Ectodermal cell (in vitro differentiated cells): ENCODE data around the gene RXRA.

Experiments
- H3K27ac ChIP-seq: 2 replicates; pipeline ENCODE4 v1.7.0; 2013; ENCODE audit warnings: mild to moderate bottlenecking, low read depth, low read length; ENCODE audit not compliant: insufficient read depth, poor library complexity, severe bottlenecking
- H3K27me3 ChIP-seq: 2 replicates; pipeline ENCODE4 v1.7.0; 2013; ENCODE audit warnings: mild to moderate bottlenecking, low read length; ENCODE audit not compliant: insufficient read depth, control insufficient read depth, poor library complexity, severe bottlenecking
- H3K36me3 ChIP-seq: one replicate; pipeline ENCODE4 v1.7.0; 2013; ENCODE audit warnings: low read length; ENCODE audit not compliant: control insufficient read depth, insufficient read depth
- H3K4me1 ChIP-seq: one replicate; pipeline ENCODE4 v1.7.0; 2013; ENCODE audit warnings: low read length; ENCODE audit not compliant: control insufficient read depth, insufficient read depth
- H3K4me3 ChIP-seq: 2 replicates; pipeline ENCODE4 v1.7.0; 2013; ENCODE audit warnings: low read depth, low read length, control low read depth; ENCODE audit not compliant: insufficient read depth
- H3K9me3 ChIP-seq: 2 replicates; pipeline ENCODE4 v1.7.0; 2013; ENCODE audit warnings: mild to moderate bottlenecking, low read length, moderate library complexity; ENCODE audit not compliant: control insufficient read depth
- WGBS, 2 experiments: methylation state at CpG; one replicate each; pipeline ENCODE4 v1.1.7; 2013; ENCODE audit warnings: missing lambda C conversion rate in 2 of 2; 5-methylcytosine and 5-hydroxymethylcytosine counted together

RXRA gene

DNA sequence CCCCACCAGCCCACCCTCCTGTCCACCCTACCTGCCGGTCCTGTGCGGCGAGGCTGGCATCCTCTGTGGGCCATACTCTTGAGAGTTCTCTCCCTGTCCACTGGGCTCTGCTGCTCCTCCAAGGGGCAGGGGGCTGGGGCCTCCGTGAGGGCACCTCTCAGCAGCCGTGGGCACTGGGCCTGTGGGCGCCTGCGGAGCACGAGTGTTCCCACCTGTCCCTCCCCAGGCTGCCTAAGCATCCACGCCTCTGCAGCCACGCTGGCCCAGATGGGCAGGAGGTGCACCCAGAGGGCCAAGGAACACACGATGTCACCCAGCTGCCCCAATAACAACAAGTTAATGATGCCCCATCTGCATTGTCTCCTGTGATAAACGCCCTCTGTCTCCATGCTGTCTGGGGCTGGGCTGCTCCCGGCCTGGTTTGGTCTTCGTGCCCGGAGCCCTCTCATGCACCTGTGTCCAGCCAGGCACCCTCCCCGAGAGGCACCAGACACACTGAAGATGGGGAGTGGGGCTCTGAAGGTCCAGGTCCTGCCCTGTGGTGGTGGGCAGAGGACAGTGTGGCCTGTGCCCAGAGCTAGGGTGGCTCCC is 114.5 kb downstream of the RXRA start:
- H3K4me1 ChIP-seq = peaks cover 23% of the 10 kb centered on the region
- no peak overlapping the region for H3K4me3 ChIP-seq
- no peak overlapping the region for H3K27ac ChIP-seq
- 88% methylated on average over 16 of the region's 16 CpGs for WGBS, 2 experiments
- H3K9me3 ChIP-seq = no peaks in the 10 kb centered on the region
- no peaks in the 10 kb centered on the region for H3K36me3 ChIP-seq
- H3K27me3 ChIP-seq = no peaks in the 10 kb centered on the region

DNA sequence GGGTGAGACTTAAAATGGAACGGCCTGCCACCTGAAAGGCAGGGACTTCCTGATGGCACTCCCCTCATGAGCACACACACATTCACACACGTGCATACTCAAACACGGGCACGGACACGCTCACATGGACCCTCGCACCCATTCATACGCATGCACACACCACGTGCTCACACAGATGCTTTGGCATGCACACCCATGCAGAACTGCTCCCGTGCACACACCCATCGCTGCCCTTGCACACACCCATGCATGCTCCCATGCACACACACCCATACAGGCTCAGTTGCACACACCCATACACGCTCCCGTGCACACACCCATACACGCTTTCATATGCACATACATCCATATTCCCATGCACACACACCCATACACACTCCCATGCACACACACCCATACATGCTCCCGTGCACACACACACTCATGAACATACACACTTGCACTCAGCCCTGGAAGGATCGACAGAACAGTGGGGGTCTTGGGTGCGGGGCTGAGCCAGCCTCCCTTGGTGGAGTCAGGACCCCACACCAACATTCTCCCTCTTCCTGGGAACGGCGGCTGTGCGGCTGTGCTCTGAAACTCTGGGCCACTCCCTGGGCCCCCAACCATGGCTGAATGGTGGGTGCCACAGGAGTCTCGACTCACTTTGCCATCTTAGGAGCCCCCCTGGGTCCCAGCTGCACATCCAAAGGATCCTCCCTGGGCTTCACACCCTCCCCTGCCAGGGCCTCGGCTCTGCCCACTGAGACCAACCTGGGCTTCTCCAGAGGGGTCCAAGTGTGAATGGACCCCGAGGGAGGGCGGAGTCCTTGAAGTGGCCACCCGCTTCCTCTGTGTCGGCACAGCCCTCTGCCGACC is 115.2 kb downstream of the RXRA start:
- WGBS, 2 experiments = 91 to 92% methylated on average over 26 of the region's 26 CpGs
- Histone ChIP-seq H3K27me3 (no peaks in the 10 kb centered on the region), H3K9me3 (no peaks in the 10 kb centered on the region), H3K4me3 (no peak overlapping the region), H3K27ac (no peak overlapping the region), H3K36me3 (no peaks in the 10 kb centered on the region), H3K4me1 (peaks cover 21% of the 10 kb centered on the region)

- Histone ChIP-seq H3K4me1 (peaks cover 15% of the 10 kb centered on the region), H3K27me3 (no peaks in the 10 kb centered on the region)
Measured at GRCh38 chr9:134442085-134442474, 115.8 kb downstream of the RXRA start.

GRCh38 chr9:134442486-134443173 is 116.4 kb downstream of the RXRA start:
- 77 to 79% methylated on average over 21 of the region's 21 CpGs for WGBS, 2 experiments
- no peaks in the 10 kb centered on the region for H3K36me3 ChIP-seq
- H3K27ac ChIP-seq = no peak overlapping the region
- no peaks in the 10 kb centered on the region for H3K27me3 ChIP-seq
- H3K4me1 ChIP-seq = peaks cover 9% of the 10 kb centered on the region
- H3K4me3 ChIP-seq = no peak overlapping the region
- no peaks in the 10 kb centered on the region for H3K9me3 ChIP-seq

More at GRCh38 chr9:134442085-134442474, 115.8 kb downstream of the RXRA start:
- Histone ChIP-seq H3K36me3 (no peaks in the 10 kb centered on the region), H3K9me3 (no peaks in the 10 kb centered on the region), H3K4me3 (no peak overlapping the region), H3K27ac (no peak overlapping the region)
- 87% methylated on average over 12 of the region's 12 CpGs for WGBS, 2 experiments

DNA sequence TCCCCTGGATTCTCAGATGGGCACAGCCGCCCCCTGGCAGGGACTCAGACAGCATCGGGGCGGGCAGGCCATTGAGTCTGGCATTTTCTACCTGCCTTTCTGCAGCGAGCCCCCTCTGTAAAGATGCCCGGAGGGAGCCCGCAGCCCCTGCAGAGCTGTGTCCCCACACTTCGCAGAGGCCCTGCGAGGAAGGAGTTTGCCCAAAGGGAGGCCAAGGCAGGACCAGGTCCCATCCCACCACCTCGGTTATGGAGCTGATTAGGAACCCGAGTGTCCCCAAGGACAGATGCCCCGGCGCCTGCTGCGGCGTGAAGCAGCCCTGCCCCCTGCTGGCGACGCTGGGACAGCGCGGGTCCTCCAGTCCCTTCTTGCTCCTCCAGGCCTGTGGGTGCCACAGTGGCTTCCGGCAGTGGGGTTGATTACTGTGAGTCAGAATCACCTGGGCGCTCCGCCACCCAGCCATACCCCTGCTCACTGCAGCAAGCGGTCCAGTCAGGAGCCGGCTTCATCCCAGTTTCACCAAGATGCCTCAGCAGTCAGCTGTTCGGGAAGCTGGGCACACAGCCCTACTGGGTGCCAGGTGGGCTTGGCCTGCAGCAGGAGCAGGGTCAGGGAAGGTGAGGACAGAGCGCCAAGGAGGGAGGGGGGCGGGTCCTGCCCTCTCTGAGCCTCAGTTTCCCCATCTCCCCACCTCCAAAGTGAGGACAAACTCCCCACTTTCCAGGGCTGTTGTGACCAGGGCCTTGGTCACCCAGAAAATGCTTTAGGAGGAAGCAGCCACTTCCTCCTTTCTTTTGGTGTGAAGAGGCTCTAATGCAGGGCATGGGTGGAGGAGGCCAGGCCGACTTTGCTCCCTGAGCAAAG is 117.2 kb downstream of the RXRA start:
- Histone ChIP-seq H3K27me3 (no peaks in the 10 kb centered on the region), H3K9me3 (no peaks in the 10 kb centered on the region), H3K4me3 (no peak overlapping the region), H3K27ac (no peak overlapping the region), H3K4me1 (peaks cover 6% of the 10 kb centered on the region), H3K36me3 (no peaks in the 10 kb centered on the region)
- WGBS, 2 experiments = 32 to 34% methylated on average over 27 of the region's 27 CpGs

- Histone ChIP-seq H3K9me3 (no peaks in the 10 kb centered on the region), H3K4me3 (no peak overlapping the region), H3K27me3 (no peaks in the 10 kb centered on the region), H3K36me3 (no peaks in the 10 kb centered on the region), H3K4me1 (peaks cover 6% of the 10 kb centered on the region), H3K27ac (no peak overlapping the region)
- WGBS, 2 experiments = 91 to 94% methylated on average over 2 of the region's 2 CpGs
Measured at GRCh38 chr9:134444038-134444315, 117.7 kb downstream of the RXRA start.

DNA sequence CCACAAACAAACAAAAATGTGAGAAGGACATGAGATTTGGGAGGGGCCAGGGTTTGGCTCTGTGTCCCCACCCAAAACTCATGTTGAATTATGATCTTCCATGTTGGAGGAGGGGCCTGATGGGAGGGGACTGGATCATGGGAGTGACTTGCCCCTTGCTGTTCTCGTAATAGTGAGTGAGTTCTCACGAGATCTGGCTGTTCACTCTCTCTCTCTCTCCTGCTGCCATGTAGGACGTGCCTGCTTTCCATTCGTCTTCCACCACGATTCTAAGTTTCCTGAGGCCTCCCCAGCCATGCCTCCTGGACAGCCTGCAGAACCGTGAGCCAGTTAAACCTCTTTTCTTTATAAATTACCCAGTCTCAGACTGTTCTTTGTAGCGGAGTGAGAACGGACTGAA is 118.7 kb downstream of the RXRA start:
- Histone ChIP-seq H3K27ac (no peak overlapping the region), H3K36me3 (no peaks in the 10 kb centered on the region), H3K27me3 (no peaks in the 10 kb centered on the region), H3K9me3 (no peaks in the 10 kb centered on the region), H3K4me1 (peaks cover 9% of the 10 kb centered on the region), H3K4me3 (no peak overlapping the region)
- WGBS, 2 experiments = 83 to 84% methylated on average over 8 of the region's 8 CpGs

DNA sequence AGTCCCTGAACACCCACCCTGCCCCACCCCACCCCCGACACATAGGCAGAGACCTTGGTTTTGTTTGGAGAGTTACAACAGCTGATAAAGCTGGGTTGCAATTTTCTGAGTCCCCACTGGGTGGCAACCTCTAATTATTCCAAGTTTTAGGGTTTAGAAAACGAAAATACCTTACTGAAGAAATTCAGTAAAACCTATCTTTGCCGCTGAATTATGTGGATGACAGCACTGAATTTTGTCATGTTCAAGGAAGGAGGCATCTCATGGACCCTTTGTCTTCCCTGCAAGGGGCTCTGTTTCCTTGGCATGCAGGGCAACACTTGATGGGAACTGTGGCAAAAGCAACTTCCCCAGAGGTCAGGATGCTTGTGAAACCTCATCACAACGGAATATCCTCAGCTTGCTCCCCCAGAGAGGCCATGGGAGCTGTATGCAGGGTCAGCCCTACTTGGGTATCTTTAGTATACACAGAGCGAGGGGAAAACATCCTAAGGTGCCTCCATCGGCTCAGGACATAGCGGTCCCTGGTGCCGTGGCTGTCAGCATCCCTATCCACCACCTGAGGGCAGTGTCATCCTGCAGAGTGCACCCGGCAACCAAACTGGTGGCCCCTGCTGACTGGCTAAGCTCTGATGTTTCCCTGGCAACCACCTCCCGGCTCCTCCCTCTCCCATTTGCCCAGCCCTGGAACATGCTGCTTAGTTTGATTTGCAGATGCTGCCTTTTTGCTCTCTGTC is 123.1 kb downstream of the RXRA start:
- H3K27ac ChIP-seq = no peak overlapping the region
- no peak overlapping the region for H3K4me3 ChIP-seq
- H3K9me3 ChIP-seq = no peaks in the 10 kb centered on the region
- no peaks in the 10 kb centered on the region for H3K36me3 ChIP-seq
- 20 to 25% methylated on average over 10 of the region's 10 CpGs for WGBS, 2 experiments
- peaks cover 8% of the 10 kb centered on the region for H3K4me1 ChIP-seq
- no peaks in the 10 kb centered on the region for H3K27me3 ChIP-seq

DNA sequence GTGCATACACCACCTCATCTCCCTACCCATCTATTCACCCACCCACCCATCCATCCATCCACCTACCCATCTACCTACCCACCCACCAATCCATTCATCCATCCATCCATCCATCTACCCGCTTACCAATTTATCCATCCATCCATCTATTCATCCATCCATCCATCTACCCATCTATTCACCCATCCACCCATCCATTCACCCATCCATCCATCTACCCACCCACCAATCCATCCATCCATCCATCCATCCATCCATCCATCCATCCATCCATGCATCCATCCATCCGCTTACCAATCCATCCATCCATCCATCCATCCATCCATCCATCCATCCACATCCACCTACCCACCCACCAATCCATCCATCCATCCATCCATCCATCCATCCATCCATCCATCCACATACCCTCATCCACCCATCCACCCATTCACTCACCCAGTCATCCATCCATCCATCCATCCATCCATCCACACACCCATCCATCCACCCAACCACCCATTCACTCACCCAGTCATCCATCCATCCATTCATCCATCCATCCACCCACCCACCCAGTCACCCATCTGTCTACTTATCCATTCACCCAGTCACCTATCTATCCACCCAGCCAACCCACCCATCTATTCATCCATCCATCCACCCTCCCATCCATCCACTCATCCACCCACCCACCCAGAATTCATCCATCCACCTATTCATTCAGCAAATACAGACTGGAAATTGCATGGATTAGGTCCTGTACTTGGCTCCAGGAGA is 125.6 kb downstream of the RXRA start:
- H3K4me1 ChIP-seq = peaks cover 16% of the 10 kb centered on the region
- no peak overlapping the region for H3K27ac ChIP-seq
- H3K4me3 ChIP-seq = no peak overlapping the region
- no peaks in the 10 kb centered on the region for H3K27me3 ChIP-seq
- no peaks in the 10 kb centered on the region for H3K9me3 ChIP-seq
- WGBS, 2 experiments = 91 to 94% methylated on average over 1 to 2 of the region's 2 CpGs
- no peaks in the 10 kb centered on the region for H3K36me3 ChIP-seq
